SK-N-SH (cell line): ENCODE data around the gene KRTAP5-3.

Experiments used
- CTCF ChIP-seq: fragments of 200-600 bp; sonication (generic); IDR thresholded peaks from 2 replicates; pipeline ENCODE4 v1.6.1; 2017; ENCODE audit warnings: antibody characterized with exemption, mild to moderate bottlenecking, moderate library complexity
- JUND ChIP-seq: IDR thresholded peaks from 2 replicates; pipeline ENCODE4 v1.4.0; 2012
- RCOR1 ChIP-seq: fragments of 150-350 bp; IDR thresholded peaks from 2 replicates; pipeline ENCODE4 v1.6.1; 2017; ENCODE audit warnings: antibody characterized with exemption, low read length

DNA sequence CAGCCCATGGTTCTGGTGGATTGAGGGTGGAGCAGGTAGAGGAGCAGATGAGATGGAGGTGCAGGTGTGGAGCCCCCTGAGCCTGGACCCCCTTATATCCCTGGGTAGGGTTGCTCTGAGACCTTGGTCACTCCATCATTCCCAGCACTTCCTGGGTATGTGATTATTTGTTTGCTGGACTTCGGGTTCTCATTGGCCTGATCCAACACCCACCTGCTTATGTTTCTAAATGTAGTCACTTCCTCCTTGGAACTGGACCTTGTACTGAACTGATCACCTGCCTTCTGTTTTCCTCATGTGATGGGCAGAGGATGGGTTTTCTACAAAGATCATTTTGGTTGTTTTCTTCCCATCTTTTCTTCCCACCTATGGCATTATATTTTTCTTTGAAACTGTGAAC lies 13.8 kb upstream of the KRTAP5-3 start, which contains the start of gene KRTAP5-4:
- no peak for TF ChIP-seq CTCF
- no peak for TF ChIP-seq RCOR1
- TF ChIP-seq JUND: no peak
